A549 (cell line): ENCODE measurements around the gene NHEJ1.

Experiments
- CHD2 ChIP-seq: fragments of 150-350 bp; IDR thresholded peaks from 2 replicates; pipeline ENCODE4 v1.6.1; 2014; ENCODE audit warnings: low read length; ENCODE audit not compliant: partially characterized antibody
- MAZ ChIP-seq: fragments of 150-350 bp; IDR thresholded peaks from 2 replicates; pipeline ENCODE4 v1.6.1; 2014; ENCODE audit warnings: antibody characterized with exemption, low read depth, low read length, borderline replicate concordance
- ZFP36 ChIP-seq: fragments of 450-650 bp; IDR thresholded peaks from 2 replicates; pipeline ENCODE4 v1.6.1; 2014; ENCODE audit warnings: borderline replicate concordance; ENCODE audit not compliant: partially characterized antibody
- TF ChIP-seq, protein P1 (sequence below): fragments of >200 bp; sonication (Bioruptor Twin); formaldehyde crosslinking; IDR thresholded peaks from 3 replicates; pipeline ENCODE4 v1.5.1; 2016
- TF ChIP-seq, protein P2 (sequence below): fragments of 250-450 bp; sonication (Bioruptor Pico); IDR thresholded peaks from 2 replicates; pipeline ENCODE4 v1.5.0; 2021; ENCODE audit warnings: mild to moderate bottlenecking, moderate library complexity, borderline replicate concordance

DNA sequence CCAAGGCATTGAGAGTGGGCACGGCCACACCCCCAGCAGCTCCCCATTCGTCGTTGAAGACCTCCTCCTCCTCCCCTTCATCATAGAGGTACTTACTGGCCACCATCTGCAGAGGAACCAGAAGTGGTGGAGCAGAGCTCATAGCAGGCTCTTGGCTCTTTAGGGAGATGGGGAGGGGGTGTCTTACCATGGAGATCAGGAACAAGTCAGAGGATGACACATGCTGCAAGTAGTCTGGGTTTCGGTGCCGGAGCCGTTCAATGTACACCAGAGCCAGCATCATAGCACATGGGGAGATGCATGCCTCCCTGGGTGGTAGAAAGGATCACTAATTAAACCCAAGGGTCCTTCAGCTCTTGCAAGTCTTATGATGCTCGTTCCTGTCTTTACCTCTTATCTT is 14.2 kb upstream of the NHEJ1 start:
- TF ChIP-seq, protein P1, sequence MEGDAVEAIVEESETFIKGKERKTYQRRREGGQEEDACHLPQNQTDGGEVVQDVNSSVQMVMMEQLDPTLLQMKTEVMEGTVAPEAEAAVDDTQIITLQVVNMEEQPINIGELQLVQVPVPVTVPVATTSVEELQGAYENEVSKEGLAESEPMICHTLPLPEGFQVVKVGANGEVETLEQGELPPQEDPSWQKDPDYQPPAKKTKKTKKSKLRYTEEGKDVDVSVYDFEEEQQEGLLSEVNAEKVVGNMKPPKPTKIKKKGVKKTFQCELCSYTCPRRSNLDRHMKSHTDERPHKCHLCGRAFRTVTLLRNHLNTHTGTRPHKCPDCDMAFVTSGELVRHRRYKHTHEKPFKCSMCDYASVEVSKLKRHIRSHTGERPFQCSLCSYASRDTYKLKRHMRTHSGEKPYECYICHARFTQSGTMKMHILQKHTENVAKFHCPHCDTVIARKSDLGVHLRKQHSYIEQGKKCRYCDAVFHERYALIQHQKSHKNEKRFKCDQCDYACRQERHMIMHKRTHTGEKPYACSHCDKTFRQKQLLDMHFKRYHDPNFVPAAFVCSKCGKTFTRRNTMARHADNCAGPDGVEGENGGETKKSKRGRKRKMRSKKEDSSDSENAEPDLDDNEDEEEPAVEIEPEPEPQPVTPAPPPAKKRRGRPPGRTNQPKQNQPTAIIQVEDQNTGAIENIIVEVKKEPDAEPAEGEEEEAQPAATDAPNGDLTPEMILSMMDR = no peak
- TF ChIP-seq ZFP36 = no peak
- no peak for TF ChIP-seq CHD2
- no peak for TF ChIP-seq MAZ
- TF ChIP-seq, protein P2, sequence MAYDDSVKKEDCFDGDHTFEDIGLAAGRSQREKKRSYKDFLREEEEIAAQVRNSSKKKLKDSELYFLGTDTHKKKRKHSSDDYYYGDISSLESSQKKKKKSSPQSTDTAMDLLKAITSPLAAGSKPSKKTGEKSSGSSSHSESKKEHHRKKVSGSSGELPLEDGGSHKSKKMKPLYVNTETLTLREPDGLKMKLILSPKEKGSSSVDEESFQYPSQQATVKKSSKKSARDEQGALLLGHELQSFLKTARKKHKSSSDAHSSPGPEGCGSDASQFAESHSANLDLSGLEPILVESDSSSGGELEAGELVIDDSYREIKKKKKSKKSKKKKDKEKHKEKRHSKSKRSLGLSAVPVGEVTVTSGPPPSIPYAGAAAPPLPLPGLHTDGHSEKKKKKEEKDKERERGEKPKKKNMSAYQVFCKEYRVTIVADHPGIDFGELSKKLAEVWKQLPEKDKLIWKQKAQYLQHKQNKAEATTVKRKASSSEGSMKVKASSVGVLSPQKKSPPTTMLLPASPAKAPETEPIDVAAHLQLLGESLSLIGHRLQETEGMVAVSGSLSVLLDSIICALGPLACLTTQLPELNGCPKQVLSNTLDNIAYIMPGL (CRISPR knock-in tag) = no peak
